HCT116 (cell line): ENCODE data around the gene GPD2.
A peak's percentile ranks its signal among the peaks of the same experiment; 100 is the strongest.

Experiments used
- ELF1 ChIP-seq: IDR thresholded peaks from 2 replicates; pipeline ENCODE4 v1.6.1; 2012; ENCODE audit warnings: low read depth, borderline replicate concordance
- EZH2 ChIP-seq: fragments of 200-600 bp; sonication (generic); IDR thresholded peaks from 2 replicates; pipeline ENCODE4 v1.6.1; 2017; ENCODE audit warnings: antibody characterized with exemption, mixed run types
- EZH2phosphoT487 ChIP-seq: fragments of 200-600 bp; IDR thresholded peaks from 2 replicates; pipeline ENCODE4 v1.6.1; 2018; ENCODE audit warnings: antibody characterized with exemption, borderline replicate concordance
- POLR2A ChIP-seq: IDR thresholded peaks from 2 replicates; pipeline ENCODE4 v1.7.0; 2011; ENCODE audit warnings: borderline replicate concordance; ENCODE audit not compliant: insufficient read depth, insufficient read length; ENCODE audit errors: extremely low read depth
- POLR2AphosphoS5 ChIP-seq: IDR thresholded peaks from 2 replicates; pipeline ENCODE4 v1.6.1; 2011; ENCODE audit warnings: mild to moderate bottlenecking, low read depth, low read length, moderate library complexity
- RAD21 ChIP-seq: IDR thresholded peaks from 2 replicates; pipeline ENCODE4 v1.6.1; 2012; ENCODE audit warnings: low read depth, mild to moderate bottlenecking
- SP1 ChIP-seq: IDR thresholded peaks from 2 replicates; pipeline ENCODE4 v1.6.1; 2012; ENCODE audit warnings: low read depth
- YY1 ChIP-seq: IDR thresholded peaks from 2 replicates; pipeline ENCODE4 v1.6.1; 2011; ENCODE audit warnings: low read length, low read depth, moderate library complexity, mild to moderate bottlenecking; ENCODE audit not compliant: insufficient replicate concordance; ENCODE audit errors: extremely low read depth
- ZFX ChIP-seq: fragments of 450-650 bp; IDR thresholded peaks from 2 replicates; pipeline ENCODE4 v1.6.1; 2017
- TF ChIP-seq, protein P1 (sequence below): IDR thresholded peaks from 2 replicates; pipeline ENCODE4 v1.6.1; 2012
- TF ChIP-seq, protein P2 (sequence below), 3 experiments: fragments of 200-600 bp in 1 of 3; sonication (generic) in 1 of 3; IDR thresholded peaks in 2 of 3; conservative IDR thresholded peaks in 1 of 3; 2 replicates each; pipeline ENCODE4 v1.5.1; 2012 to 2017; ENCODE audit warnings: low read depth in 2 of 3, low read length in 2 of 3, antibody characterized with exemption in 1 of 3, borderline replicate concordance in 1 of 3, control low read depth in 1 of 3, mild to moderate bottlenecking in 1 of 3, mixed read lengths in 1 of 3, mixed run types in 1 of 3, moderate library complexity in 1 of 3; ENCODE audit not compliant: insufficient read depth in 1 of 3
- TF ChIP-seq, protein P3 (sequence below): IDR thresholded peaks from 2 replicates; pipeline ENCODE4 v1.6.1; 2012
- TF ChIP-seq, protein P4 (sequence below): IDR thresholded peaks from 2 replicates; pipeline ENCODE4 v1.6.1; 2012; ENCODE audit warnings: low read depth

DNA sequence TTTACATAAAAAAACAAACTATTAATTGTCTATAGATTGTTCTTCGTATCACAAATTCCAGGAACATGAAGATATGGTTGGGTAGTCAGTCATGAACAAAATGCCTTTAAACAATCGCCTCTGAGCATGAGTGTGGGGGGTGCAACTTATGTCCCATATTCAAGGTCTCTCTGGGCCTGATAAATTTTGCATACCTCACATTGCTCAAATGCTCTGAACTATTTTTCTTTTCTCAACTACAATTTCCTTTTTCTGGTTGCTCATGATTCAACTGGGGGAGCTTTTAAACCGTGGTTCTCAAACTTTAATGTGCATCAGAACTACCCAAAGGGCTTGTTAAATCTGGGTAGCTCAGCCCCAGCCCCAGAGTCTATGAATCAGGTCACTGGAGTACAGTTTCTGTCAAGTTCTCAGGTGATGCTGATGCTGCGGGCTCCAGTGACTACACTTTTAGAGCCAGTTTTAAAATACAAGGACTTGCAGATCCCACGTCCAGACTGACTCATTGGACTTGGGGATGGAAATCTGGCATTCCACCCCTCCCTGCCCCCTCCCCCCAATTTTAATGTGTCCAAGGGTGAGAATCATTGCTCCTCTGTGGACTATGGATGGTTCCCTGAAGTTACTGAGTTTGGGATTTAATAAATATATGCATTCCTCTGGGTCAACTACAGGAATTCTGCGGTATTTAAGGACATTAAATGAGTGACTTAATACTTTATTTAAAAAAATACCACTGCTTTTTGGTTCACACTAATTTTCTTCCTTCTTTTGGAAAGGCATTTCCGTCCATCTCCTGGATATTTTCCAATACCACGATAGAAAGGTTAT lies 1.5 kb upstream of the GPD2 start:
- TF ChIP-seq, protein P1, sequence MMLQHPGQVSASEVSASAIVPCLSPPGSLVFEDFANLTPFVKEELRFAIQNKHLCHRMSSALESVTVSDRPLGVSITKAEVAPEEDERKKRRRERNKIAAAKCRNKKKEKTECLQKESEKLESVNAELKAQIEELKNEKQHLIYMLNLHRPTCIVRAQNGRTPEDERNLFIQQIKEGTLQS: no peak
- TF ChIP-seq EZH2phosphoT487 (no peak), ELF1 (no peak), EZH2 (no peak), ZFX (no peak), POLR2A (peak; percentile 22), POLR2AphosphoS5 (no peak), SP1 (no peak), YY1 (no peak), RAD21 (no peak)
- TF ChIP-seq, protein P2, sequence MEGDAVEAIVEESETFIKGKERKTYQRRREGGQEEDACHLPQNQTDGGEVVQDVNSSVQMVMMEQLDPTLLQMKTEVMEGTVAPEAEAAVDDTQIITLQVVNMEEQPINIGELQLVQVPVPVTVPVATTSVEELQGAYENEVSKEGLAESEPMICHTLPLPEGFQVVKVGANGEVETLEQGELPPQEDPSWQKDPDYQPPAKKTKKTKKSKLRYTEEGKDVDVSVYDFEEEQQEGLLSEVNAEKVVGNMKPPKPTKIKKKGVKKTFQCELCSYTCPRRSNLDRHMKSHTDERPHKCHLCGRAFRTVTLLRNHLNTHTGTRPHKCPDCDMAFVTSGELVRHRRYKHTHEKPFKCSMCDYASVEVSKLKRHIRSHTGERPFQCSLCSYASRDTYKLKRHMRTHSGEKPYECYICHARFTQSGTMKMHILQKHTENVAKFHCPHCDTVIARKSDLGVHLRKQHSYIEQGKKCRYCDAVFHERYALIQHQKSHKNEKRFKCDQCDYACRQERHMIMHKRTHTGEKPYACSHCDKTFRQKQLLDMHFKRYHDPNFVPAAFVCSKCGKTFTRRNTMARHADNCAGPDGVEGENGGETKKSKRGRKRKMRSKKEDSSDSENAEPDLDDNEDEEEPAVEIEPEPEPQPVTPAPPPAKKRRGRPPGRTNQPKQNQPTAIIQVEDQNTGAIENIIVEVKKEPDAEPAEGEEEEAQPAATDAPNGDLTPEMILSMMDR (IDR thresholded peaks at IDR 0.05 in 2 of 3, conservative IDR thresholded peaks at IDR 0.05 in 1 of 3; ENCODE audit: borderline replicate concordance in 1 of 3, insufficient read depth in 1 of 3, low read depth in 2 of 3, low read length in 2 of 3): no peak
- TF ChIP-seq, protein P3, sequence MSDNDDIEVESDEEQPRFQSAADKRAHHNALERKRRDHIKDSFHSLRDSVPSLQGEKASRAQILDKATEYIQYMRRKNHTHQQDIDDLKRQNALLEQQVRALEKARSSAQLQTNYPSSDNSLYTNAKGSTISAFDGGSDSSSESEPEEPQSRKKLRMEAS: no peak
- TF ChIP-seq, protein P4, sequence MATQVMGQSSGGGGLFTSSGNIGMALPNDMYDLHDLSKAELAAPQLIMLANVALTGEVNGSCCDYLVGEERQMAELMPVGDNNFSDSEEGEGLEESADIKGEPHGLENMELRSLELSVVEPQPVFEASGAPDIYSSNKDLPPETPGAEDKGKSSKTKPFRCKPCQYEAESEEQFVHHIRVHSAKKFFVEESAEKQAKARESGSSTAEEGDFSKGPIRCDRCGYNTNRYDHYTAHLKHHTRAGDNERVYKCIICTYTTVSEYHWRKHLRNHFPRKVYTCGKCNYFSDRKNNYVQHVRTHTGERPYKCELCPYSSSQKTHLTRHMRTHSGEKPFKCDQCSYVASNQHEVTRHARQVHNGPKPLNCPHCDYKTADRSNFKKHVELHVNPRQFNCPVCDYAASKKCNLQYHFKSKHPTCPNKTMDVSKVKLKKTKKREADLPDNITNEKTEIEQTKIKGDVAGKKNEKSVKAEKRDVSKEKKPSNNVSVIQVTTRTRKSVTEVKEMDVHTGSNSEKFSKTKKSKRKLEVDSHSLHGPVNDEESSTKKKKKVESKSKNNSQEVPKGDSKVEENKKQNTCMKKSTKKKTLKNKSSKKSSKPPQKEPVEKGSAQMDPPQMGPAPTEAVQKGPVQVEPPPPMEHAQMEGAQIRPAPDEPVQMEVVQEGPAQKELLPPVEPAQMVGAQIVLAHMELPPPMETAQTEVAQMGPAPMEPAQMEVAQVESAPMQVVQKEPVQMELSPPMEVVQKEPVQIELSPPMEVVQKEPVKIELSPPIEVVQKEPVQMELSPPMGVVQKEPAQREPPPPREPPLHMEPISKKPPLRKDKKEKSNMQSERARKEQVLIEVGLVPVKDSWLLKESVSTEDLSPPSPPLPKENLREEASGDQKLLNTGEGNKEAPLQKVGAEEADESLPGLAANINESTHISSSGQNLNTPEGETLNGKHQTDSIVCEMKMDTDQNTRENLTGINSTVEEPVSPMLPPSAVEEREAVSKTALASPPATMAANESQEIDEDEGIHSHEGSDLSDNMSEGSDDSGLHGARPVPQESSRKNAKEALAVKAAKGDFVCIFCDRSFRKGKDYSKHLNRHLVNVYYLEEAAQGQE: no peak
